ENCODE measurements around the gene PRRX2. TPM values are rescaled to one million over a fixed set of nuclear protein-coding genes. Genes with fewer than 3 reads are reported as not detected.

Gene PRRX2
- total RNA-seq, 1 donor from 2014 or later, result 10.1 TPM

GRCh38 chr9:129624168-129624759, 41.2 kb upstream of the PRRX2 start:
- Mint-ChIP-seq H3K27me3 (ENCODE audit: low read depth) (no peaks in the 10 kb centered on the region), H3K4me3 (peak overlapping the region; percentile 72), H3K4me1 (peaks cover 36% of the 10 kb centered on the region), H3K27ac (peak overlapping the region; percentile 47), H3K36me3 (no peaks in the 10 kb centered on the region), H3K9me3 (no peaks in the 10 kb centered on the region)
- peak in 1 of 2 experiments; percentile 74 for DNase-seq (ENCODE audit: low spot score in 2 of 2, unreplicated experiment in 2 of 2)
- TF ChIP-seq, protein P1, sequence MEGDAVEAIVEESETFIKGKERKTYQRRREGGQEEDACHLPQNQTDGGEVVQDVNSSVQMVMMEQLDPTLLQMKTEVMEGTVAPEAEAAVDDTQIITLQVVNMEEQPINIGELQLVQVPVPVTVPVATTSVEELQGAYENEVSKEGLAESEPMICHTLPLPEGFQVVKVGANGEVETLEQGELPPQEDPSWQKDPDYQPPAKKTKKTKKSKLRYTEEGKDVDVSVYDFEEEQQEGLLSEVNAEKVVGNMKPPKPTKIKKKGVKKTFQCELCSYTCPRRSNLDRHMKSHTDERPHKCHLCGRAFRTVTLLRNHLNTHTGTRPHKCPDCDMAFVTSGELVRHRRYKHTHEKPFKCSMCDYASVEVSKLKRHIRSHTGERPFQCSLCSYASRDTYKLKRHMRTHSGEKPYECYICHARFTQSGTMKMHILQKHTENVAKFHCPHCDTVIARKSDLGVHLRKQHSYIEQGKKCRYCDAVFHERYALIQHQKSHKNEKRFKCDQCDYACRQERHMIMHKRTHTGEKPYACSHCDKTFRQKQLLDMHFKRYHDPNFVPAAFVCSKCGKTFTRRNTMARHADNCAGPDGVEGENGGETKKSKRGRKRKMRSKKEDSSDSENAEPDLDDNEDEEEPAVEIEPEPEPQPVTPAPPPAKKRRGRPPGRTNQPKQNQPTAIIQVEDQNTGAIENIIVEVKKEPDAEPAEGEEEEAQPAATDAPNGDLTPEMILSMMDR (IDR thresholded peaks at IDR 0.05; ENCODE audit: unreplicated experiment), result peak; percentile 74

GRCh38 chr9:129624947-129625346, 40.5 kb upstream of the PRRX2 start:
- no peak for DNase-seq (ENCODE audit: low spot score in 2 of 2, unreplicated experiment in 2 of 2)
- peaks cover 34% of the 10 kb centered on the region for H3K4me1 Mint-ChIP-seq
- TF ChIP-seq, protein P1 (IDR thresholded peaks at IDR 0.05; ENCODE audit: unreplicated experiment), result no peak
- H3K27ac Mint-ChIP-seq, result peak overlapping the region; percentile 16
- H3K9me3 Mint-ChIP-seq, result no peaks in the 10 kb centered on the region
- H3K36me3 Mint-ChIP-seq, result no peaks in the 10 kb centered on the region
- H3K4me3 Mint-ChIP-seq, result peak overlapping the region; percentile 72
- no peaks in the 10 kb centered on the region for H3K27me3 Mint-ChIP-seq (ENCODE audit: low read depth)

DNA sequence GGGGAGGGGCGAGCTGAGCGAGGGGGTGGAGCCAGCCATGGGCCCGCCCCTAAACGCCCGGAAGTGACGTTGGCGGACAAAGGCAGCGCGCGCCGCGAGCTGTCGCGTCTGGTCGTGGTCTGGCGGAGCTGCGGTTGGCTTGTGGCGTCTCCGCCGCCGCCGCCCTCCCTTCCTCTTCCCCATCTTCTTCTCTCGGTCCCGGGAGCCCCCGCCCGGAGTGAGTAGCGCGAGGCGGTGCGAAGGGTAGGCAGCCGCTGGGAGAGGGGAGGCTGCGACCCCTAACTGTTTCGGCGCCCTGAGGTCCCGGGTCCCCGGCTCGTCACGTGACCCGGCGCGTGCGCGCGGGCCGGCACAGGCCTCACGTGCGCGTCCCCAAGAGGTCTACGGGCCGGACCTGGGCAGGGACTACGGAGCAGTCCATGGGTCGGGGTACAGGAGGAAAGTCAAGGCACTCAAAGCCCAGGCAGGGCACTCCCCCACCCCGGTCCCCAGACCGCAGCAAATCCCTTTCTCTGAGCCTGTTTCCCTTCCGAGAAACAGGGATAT, 39.3 kb upstream of the PRRX2 start, which contains the start of gene NTMT1:
Gene NTMT1, plus strand, starts transcription at position 85 of the 546 bp plus-strand sequence. CDS start 6,541 bp downstream, outside the sequence.
- no peaks in the 10 kb centered on the region for H3K9me3 Mint-ChIP-seq
- H3K4me3 Mint-ChIP-seq, result peak within 1 kb of the TSS; percentile 72
- H3K4me1 Mint-ChIP-seq, result peaks cover 39% of the 10 kb centered on the region
- peak within 1 kb of the TSS; percentile 88 for H3K27ac Mint-ChIP-seq
- no peaks in the 10 kb centered on the region for H3K36me3 Mint-ChIP-seq
- peak; percentile 81 to 94 for DNase-seq (ENCODE audit: low spot score in 2 of 2, unreplicated experiment in 2 of 2)
- TF ChIP-seq, protein P1 (IDR thresholded peaks at IDR 0.05; ENCODE audit: unreplicated experiment), result no peak
- no peaks in the 10 kb centered on the region for H3K27me3 Mint-ChIP-seq (ENCODE audit: low read depth)

DNA sequence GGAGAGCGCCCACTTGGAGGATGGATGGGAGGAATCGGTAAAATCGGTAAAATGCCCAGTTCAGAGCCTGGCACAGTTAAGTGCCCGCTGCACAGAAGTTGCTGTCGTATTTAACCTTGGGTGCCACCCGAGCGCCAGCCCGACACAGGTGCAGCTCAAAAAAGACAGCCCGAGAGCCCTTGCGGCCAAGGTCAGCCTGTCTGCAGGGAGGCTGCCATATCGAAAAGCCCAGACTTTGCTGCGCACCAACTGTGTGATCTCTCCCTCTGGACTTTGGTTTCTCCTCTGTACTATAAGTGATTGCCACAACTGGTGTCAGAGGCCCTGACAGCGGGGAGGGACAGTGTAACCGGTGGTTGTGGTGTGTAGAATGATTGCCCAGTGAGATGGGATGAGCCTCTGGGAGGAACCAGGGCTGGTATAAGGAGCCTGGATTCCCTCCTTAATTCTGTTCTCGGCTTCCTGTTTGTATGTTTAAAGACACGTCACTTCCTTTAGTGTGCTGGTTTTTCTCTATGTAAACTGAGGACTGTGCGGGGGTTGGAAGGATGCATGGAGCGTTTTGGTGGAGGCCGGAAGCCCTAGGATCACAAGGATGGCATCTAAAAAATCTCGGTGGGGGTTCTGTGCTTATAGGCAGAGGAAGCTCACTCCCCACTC, 38.7 kb upstream of the PRRX2 start:
- no peaks in the 10 kb centered on the region for H3K27me3 Mint-ChIP-seq (ENCODE audit: low read depth)
- peak overlapping the region; percentile 88 for H3K27ac Mint-ChIP-seq
- peaks cover 38% of the 10 kb centered on the region for H3K4me1 Mint-ChIP-seq
- TF ChIP-seq, protein P1 (IDR thresholded peaks at IDR 0.05; ENCODE audit: unreplicated experiment), result no peak
- no peaks in the 10 kb centered on the region for H3K9me3 Mint-ChIP-seq
- DNase-seq (ENCODE audit: low spot score in 2 of 2, unreplicated experiment in 2 of 2), result no peak
- peak overlapping the region; percentile 72 for H3K4me3 Mint-ChIP-seq
- no peaks in the 10 kb centered on the region for H3K36me3 Mint-ChIP-seq

GRCh38 chr9:129627556-129628440, 37.6 kb upstream of the PRRX2 start:
- Mint-ChIP-seq H3K36me3 (peaks cover 4% of the 10 kb centered on the region), H3K27me3 (ENCODE audit: low read depth) (no peaks in the 10 kb centered on the region), H3K9me3 (no peaks in the 10 kb centered on the region), H3K4me1 (peaks cover 38% of the 10 kb centered on the region), H3K4me3 (peak overlapping the region; percentile 72), H3K27ac (peak overlapping the region; percentile 88)
- TF ChIP-seq, protein P1 (IDR thresholded peaks at IDR 0.05; ENCODE audit: unreplicated experiment), result no peak
- DNase-seq (ENCODE audit: low spot score in 2 of 2, unreplicated experiment in 2 of 2), result no peak
